SK-N-SH treated with all-trans-retinoic acid at 6 μM for 48 hours (cell line): ENCODE results near the gene NDUFA5.

Experiments
- PATZ1 ChIP-seq: fragments of 250-450 bp; sonication (Bioruptor Pico); IDR thresholded peaks from 2 replicates; pipeline ENCODE4 v1.8.0; 2020; ENCODE audit warnings: mild to moderate bottlenecking, moderate library complexity, borderline replicate concordance
- POU6F1 ChIP-seq: fragments of 250-450 bp; sonication (Bioruptor Pico); IDR thresholded peaks from 2 replicates; pipeline ENCODE4 v1.8.0; 2021; ENCODE audit warnings: low read depth, mild to moderate bottlenecking, moderate library complexity, borderline replicate concordance

GRCh38 chr7:123533929-123534382 lies 23.7 kb downstream of the NDUFA5 start:
- TF ChIP-seq POU6F1 = no peak
- no peak for TF ChIP-seq PATZ1
